ENCODE results near the gene ZCCHC14. TPM values are rescaled to one million over a fixed set of nuclear protein-coding genes. Genes with fewer than 3 reads are reported as not detected.
A peak's percentile ranks its signal among the peaks of the same experiment; 100 is the strongest.

The ZCCHC14 gene
- total and polyA plus RNA-seq, 2 of the 13 experiments (the other 11 are each of a cell fraction or from before 2014, with no cell fraction given) = 12.4 to 12.5 TPM

- 0 out of 2 replicates have a peak, but pooled peaks have one; percentile 4 for TF ChIP-seq SPEN (CRISPR knock-in tag; IDR thresholded peaks at IDR 0.05; ENCODE audit: low read depth)
- peak; percentile 66 for TF ChIP-seq SAP130 (CRISPR knock-in tag; IDR thresholded peaks at IDR 0.05; ENCODE audit: low read depth)
- TF ChIP-seq ZNF607 (CRISPR knock-in tag; IDR thresholded peaks at IDR 0.05; ENCODE audit: borderline replicate concordance) = 0 out of 2 replicates have a peak, but pooled peaks have one; percentile 15
- TF ChIP-seq GFI1 (CRISPR knock-in tag; IDR thresholded peaks at IDR 0.05; ENCODE audit: borderline replicate concordance) = peak; percentile 59; the same call in 1 of the 2 replicates
- TF ChIP-seq HOMEZ (CRISPR knock-in tag; IDR thresholded peaks at IDR 0.05; ENCODE audit: low read depth) = 0 out of 2 replicates have a peak, but pooled peaks have one; percentile 22
- TF ChIP-seq CREB3 (CRISPR knock-in tag; IDR thresholded peaks at IDR 0.05) = 0 out of 2 replicates have a peak, but pooled peaks have one; percentile 57
- TF ChIP-seq ZBTB10 (CRISPR knock-in tag; IDR thresholded peaks at IDR 0.05; ENCODE audit: borderline replicate concordance) = peak; percentile 39; the same call in 1 of the 2 replicates
- peak; percentile 12 for TF ChIP-seq ASH2L (IDR thresholded peaks at IDR 0.05; ENCODE audit: insufficient read length, low read depth, low read length)
- TF ChIP-seq ZSCAN30 (CRISPR knock-in tag; IDR thresholded peaks at IDR 0.05) = 0 out of 2 replicates have a peak, but pooled peaks have one; percentile 24
- TF ChIP-seq FOXA3 (CRISPR knock-in tag; IDR thresholded peaks at IDR 0.05) = peak; percentile 9; the same call in 1 of the 2 replicates
- peak; percentile 97 for TF ChIP-seq MNT (IDR thresholded peaks at IDR 0.05)
- peak; percentile 40 for TF ChIP-seq UBTF (CRISPR knock-in tag; IDR thresholded peaks at IDR 0.05)
- peak; percentile 52; the same call in 1 of the 2 replicates for TF ChIP-seq MLXIP (CRISPR knock-in tag; IDR thresholded peaks at IDR 0.05; ENCODE audit: borderline replicate concordance)
- 0 out of 2 replicates have a peak, but pooled peaks have one; percentile 81 for TF ChIP-seq ZNF615 (CRISPR knock-in tag; IDR thresholded peaks at IDR 0.05; ENCODE audit: borderline replicate concordance)
These were observed 1.9 kb downstream of the ZCCHC14 start (continued) for GRCh38 chr16:87490799-87491521.

Data from HepG2 (cell line).